ENCODE data around the gene GSC2.

- TF ChIP-seq POLR2A (IDR thresholded peaks at IDR 0.05) (no peak), POLR2AphosphoS5 (IDR thresholded peaks at IDR 0.05) (no peak), CTCF (IDR thresholded peaks at IDR 0.05) (no peak)
Measured at GRCh38 chr22:19180234-19180633, 30.1 kb upstream of the GSC2 start.
